Stimulated activated CD4-positive, alpha-beta T cell treated with anti-CD3 and anti-CD28 coated beads, Interleukin-12 subunit alpha, Interleukin-12 subunit beta, amount 100 ng/mL, for 24 hours (primary cell): Measurements from ENCODE around the gene EBLN2.

Experiments
- DNase-seq, 2 experiments: peaks; one replicate each; pipeline ENCODE4 v3.0.0-alpha.2; 2020; ENCODE audit warnings: low read depth in 2 of 2

The EBLN2 gene

GRCh38 chr3:73107215-73107614 is 45.8 kb downstream of the EBLN2 start:
- no peak for DNase-seq

- no peak for DNase-seq
These were observed 46.3 kb downstream of the EBLN2 start for GRCh38 chr3:73107676-73108187.

- DNase-seq = no peak
These were observed 47.3 kb downstream of the EBLN2 start for GRCh38 chr3:73108750-73109149.

- no peak for DNase-seq
These were observed 49.1 kb downstream of the EBLN2 start for GRCh38 chr3:73110530-73110929.
